HG03571 (cell line): ENCODE results near the gene TMEM201.

ENCODE experiments used
- ATAC-seq: cut with Tn5 transposase; IDR thresholded peaks from one replicate; pipeline ENCODE4 v1.9.1; 2021; ENCODE audit not compliant: unreplicated experiment

TMEM201 gene

GRCh38 chr1:9599741-9600140, 11.0 kb downstream of the TMEM201 start:
- no peak for ATAC-seq

- no peak for ATAC-seq
Observed at GRCh38 chr1:9600861-9601834, 12.4 kb downstream of the TMEM201 start.

DNA sequence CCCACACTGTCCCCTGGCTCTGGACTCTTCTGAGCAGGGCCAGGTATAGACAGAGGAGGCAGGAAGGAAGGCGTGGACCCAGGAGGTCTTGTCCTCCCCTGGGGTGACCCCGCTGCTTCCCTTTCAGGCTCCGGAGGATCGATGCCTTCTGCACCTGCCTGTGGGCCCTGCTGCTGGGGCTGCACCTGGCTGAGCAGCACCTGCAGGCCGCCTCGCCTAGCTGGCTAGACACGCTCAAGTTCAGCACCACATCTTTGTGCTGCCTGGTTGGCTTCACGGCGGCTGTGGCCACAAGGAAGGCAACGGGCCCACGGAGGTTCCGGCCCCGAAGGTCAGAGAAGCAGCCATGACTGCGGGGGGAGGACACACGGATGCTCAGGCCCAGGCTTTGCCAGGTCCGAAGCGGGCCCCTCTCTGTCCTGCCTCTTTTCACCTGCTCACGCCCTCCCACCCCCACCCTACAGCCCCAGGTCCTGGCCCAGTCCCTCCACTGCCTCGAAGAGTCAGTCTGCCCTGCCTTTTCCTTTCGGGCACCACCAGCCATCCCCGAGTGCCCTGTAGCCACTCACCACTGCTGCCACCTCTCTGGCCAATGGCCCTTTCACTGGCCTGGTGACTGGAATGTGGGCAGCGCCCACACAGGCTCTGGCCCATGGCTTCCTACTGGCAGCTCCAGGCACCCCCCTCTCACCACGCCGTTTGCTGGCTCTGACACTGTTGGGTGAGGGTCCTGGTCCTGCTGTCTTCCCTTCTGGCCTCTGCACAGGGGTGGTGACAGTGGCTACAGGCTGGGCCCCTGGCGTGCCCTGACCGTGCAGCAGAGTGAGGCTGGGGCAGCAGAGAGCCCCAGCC, 13.5 kb downstream of the TMEM201 start:
- ATAC-seq = no peak

DNA sequence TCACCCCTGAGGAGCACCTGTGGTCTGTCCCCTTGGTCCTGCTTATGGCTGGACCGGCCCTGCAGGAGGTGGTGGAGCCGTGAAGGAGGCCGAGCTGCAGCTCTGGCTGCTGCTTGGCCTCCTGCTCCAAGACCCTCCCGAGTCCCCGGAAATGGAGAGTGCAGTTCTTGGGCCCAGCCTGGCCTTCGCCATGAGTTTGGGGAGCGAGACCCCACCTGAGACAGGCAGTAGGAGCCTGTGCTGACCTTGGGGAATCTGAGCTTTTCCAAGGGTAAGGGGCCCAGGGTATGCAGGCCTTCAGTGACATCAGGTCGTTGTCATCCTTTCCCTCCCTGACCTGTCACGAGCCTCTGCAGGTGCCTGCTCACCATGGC, 14.1 kb downstream of the TMEM201 start:
- no peak for ATAC-seq

GRCh38 chr1:9603307-9603706, 14.6 kb downstream of the TMEM201 start:
- ATAC-seq = no peak

DNA sequence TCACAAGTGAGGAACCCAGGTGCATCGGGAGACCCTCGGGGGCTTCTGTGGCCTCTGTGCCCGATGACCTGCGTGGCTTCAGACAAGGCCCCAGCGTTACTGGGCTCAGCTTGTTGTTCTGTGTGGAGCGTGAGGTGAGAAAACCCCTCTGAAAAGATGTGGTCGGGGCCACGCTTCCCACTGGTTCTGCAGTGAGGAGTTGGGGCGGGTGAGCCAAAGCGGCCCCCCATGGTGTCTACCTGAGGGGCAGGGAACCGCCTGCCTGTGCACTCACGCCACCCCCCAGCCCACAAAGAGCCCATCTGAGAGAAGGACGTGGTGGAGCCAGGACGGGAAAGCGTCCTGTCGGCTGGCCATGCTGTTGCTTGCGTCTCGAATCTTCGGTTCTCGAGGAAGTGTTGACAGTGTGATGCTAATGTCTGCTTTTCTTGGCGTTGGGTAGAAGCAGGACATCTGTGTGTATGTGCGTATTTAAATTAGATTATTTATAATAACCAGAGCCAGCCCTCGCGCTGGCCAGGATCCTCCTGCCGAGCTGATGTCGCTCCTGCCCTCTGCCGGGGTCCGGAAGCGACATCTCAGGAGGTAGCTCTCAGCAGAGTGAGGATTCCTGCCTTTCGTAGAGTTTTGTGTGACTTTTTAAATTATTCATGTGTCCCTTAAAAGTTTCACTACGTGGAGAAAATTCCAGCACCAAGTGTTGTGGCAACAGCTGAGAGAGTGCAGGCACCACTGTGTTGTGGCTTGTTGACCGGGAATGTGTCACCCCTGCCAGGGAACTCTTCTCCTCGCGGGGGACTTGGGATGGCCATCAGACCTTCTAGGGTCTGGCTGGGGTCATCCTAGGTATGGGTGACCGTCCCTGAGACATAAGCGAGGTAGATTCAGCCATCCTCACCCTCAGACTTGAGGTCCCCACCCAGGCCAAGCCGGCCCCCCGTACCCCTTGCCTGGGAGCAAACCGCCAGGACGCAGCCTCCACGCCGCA, 15.3 kb downstream of the TMEM201 start:
- ATAC-seq = no peak

- no peak for ATAC-seq
Observed at GRCh38 chr1:9604836-9605235, 16.1 kb downstream of the TMEM201 start.

DNA sequence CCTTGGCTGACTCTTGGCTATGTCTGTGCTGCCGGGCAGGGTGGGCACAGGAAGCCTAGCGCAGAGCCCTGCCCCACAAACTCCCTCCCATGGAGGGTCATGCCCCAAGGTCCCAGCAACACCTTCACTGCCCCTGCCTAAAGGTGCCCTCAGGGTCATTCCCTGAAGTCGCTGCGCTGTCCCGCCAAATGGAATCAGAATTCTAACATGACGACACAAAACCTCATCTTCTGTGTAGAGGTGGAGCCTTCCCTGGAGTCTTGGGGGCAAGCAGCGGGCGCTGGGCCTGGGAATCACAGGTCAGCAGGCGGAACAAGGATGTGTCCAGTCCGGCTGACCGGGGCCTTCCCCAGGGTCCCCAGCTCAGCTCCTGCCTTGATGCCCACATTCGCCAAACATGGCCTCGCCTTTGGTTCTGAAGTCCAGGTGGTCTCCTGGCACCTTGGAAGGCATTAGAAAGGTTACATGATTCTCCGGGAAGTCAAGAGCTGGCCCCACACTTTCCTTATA, 17.3 kb downstream of the TMEM201 start:
- no peak for ATAC-seq

DNA sequence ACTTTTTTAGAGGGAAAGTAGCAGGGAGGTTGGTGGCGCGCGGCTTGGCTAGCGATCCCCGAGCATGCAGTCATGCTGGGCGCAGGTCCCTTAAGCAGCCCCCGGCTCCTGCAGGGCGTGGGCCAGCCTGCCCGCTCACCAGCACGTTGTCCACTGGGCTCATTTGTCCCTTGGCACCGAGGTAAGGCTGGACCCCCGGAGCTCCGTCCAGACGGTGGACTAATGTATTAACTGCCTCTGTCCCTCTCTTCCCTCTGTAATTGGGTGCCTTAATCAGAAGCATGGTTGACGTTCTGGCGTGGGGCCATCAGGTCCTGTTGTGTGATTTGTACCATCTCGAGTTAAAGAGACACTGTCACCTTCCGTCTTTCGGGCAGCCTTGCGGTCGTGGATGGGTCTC, 17.7 kb downstream of the TMEM201 start:
- ATAC-seq = no peak

DNA sequence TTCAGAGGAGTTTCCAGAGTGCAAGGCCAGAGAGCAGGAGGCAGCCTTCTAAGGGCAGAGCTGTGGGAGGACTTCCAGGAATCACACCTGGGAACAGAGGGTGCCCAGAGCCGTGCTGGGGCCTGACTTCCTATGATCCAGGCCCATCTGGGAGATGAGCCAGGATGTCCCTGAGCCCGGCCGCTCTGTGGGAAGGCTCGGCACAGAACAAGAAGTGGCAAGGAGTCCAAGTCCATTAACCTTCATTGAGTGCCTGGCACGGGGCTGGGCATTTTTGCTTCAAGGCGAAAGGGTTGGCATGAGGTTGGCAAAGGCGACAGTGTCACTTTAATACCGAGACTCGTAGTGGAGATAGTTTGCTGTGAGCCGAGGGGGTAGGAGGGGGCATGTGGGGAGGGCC, 18.2 kb downstream of the TMEM201 start:
- ATAC-seq = no peak

DNA sequence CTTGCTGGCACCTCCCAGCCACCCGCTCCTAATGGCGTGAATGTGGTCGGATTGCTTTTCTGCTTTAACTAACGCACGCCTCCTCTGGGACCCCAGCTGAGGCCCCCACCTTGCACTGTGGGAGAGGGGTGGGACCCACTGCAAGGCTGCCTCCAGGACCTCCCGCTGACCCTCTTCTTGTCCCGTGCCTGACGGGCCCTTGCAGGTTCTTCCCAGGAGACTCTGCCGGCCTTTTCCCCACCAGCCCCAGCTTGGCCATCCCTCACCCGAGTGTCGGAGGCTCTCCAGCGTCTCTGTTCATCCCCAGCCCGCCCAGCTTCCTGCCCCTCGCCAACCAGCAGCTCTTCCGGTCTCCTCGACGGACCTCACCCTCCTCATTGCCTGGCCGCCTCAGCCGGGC, 18.6 kb downstream of the TMEM201 start:
- ATAC-seq = no peak

- no peak for ATAC-seq
Observed at GRCh38 chr1:9609998-9610397, 21.3 kb downstream of the TMEM201 start.

- ATAC-seq = no peak
Observed at GRCh38 chr1:9610548-9610947, 21.8 kb downstream of the TMEM201 start.

DNA sequence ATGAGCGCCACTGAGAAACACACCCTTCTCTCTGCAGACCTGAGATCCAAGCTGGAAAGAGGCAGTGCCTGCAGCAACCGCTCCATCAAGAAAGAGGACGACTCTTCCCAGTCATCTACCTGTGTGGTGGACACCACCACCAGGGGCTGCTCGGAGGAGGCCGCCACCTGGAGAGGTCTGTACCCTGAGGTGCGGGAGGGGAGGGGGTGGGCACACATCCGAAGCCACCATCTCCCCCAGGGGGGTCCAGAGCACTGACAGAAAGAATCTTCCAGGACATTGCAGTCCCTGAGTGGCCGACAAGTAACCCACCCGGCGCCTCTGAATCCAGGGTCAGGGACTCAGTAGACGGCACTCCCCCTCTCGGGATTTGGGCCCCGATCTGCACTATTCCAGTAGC, 23.0 kb downstream of the TMEM201 start:
- ATAC-seq = no peak

DNA sequence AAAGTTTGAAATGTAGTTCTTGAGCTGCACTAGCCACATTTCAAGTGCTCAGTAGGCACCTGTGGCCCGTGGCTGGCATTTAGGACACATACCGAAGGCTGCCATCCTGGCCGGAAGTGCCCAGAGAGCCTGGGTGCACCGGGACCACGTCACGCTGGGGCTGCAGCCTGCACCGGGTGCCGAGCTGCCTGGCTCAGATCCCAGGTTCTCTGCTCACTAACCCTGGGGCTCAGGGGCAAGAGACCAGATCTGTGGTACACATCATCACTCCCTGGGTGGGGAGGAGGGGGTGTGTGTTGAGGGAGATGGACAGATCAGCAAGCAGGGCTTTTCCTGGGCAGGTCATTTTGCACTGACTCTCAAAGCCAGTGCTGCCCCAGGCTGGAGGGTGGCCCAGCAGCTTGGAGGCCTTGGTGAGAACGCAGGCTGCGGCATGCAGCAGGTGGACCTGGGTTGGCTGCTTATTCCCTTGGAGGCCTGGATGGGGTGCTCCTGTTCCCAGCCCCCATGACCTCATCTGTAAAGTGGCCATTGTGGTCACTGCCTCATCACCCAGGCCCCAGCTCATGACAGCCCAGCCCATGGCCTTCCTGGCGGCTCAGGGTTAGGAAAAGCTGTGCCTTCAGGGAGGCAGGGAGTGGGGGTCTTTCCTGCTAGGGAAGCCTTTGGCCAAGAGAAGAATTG, 23.6 kb downstream of the TMEM201 start:
- ATAC-seq = no peak

DNA sequence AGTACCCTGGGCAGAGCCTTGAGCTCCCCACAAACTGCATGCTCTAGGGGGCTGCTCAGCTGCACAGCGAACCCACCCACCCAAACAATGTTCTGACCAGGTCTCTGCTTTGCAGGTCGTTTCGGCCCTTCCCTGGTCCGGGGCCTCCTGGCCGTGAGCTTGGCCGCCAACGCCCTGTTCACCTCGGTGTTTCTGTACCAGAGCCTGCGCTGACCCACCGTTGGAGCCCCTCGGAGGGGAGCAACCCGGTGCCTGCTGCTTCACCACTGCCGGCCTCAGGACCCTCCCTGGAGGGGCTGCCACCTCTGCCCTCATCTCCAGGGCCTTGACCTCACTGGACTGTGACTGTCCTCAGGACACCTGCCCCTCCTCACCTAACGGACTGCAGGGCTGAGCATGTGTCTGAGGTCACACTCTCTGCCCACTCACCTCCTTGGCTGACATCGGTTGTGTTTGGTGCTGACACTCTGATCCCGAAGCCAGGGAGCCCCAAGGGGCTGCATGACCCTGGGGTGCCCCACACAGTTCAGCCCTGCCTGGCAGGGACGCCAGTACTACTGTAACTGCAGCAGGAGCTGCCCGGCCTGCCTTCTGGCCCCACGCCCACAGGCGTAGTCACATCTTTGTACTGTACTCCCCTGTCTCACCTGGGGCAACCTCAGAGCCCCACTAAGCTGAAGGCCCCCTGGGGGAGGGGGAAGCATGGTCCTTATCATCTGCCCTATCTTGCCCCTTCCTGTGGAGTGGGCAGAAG, 24.3 kb downstream of the TMEM201 start:
- ATAC-seq = no peak

- ATAC-seq = no peak
Observed at GRCh38 chr1:9613625-9614299, 25.1 kb downstream of the TMEM201 start.

DNA sequence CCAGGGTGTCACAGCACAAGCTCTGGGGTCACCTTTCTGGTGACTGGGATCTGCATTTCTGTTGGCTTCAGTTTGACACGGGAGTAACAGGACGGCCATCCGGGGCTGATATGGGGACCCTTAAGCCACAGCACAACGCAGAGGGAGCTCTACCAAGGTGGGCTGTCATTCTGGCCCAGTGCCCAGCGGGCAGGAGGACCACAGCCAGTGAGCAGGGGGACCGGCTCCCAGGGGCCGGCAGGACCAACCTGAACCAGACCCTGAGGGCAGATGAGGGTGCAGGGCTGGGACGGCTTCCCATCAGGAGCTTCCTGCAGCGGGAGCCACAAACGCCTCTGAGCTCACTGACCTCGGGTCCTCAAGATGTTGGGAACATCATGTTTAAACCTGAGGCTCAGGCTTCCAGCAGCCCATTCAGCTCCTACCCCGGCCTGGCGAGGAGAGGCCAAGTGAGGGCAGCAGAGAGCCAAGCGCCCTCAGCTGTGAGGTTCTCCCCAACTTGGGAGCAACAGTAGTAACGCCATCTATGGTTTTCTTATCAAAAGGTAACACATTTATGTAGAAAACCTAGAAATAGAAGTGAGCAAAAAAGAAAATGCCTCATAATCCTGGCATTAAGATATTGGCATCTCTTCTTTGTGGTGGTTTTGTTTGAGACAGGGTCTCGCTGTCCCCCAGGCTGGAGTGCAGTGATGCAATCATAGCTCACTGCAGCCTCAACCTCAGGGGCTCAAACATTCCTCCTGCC, 26.8 kb downstream of the TMEM201 start:
- ATAC-seq = no peak
